CD14-positive monocyte (primary cell): ENCODE measurements around the gene FBXL20. TPM values are rescaled to one million over a fixed set of nuclear protein-coding genes. Genes with fewer than 3 reads are reported as not detected.

Source experiments
- DNase-seq, 3 donors: peaks; one replicate each; pipeline ENCODE4 v3.0.0-alpha.2; 2011 to 2022
- H2AFZ ChIP-seq: 2 replicates; pipeline ENCODE4 v1.6.0; 2012; ENCODE audit warnings: mild to moderate bottlenecking, low read depth, low read length, inconsistent platforms; ENCODE audit not compliant: insufficient read depth, poor library complexity, severe bottlenecking
- H3K27ac ChIP-seq, 2 donors: 1 replicate in 1 of 2; 2 replicates in 1 of 2; pipeline ENCODE4 v1.5.1; 2012 to 2013; ENCODE audit warnings: low read length in 2 of 2, control low read depth in 1 of 2, inconsistent platforms in 1 of 2, low read depth in 1 of 2, mild to moderate bottlenecking in 1 of 2
- H3K27me3 ChIP-seq, 2 donors: one replicate each; pipeline versions ENCODE4 v1.6.0 to v1.6.1; 2011 to 2013; ENCODE audit warnings: low read length in 2 of 2; ENCODE audit not compliant: control insufficient read depth in 2 of 2, insufficient read depth in 2 of 2
- H3K36me3 ChIP-seq, 2 donors: replicated peaks in 1 of 2; 1 replicate in 1 of 2; 2 replicates in 1 of 2; pipeline versions ENCODE4 v1.5.1 to v1.6.1; 2012 to 2013; ENCODE audit warnings: low read length in 2 of 2, control low read depth in 1 of 2, inconsistent platforms in 1 of 2, mild to moderate bottlenecking in 1 of 2; ENCODE audit not compliant: insufficient read depth in 2 of 2, control insufficient read depth in 1 of 2
- H3K4me1 ChIP-seq, 2 donors: 1 replicate in 1 of 2; 2 replicates in 1 of 2; pipeline versions ENCODE4 v1.5.1 to v1.6.1; 2012 to 2013; ENCODE audit warnings: low read length in 2 of 2, control low read depth in 1 of 2, inconsistent platforms in 1 of 2, mild to moderate bottlenecking in 1 of 2, moderate library complexity in 1 of 2; ENCODE audit not compliant: insufficient read depth in 2 of 2, control insufficient read depth in 1 of 2
- H3K4me2 ChIP-seq: replicated peaks from 2 replicates; pipeline ENCODE3; 2012; ENCODE audit warnings: low read length, moderate library complexity, mild to moderate bottlenecking; ENCODE audit not compliant: poor library complexity, severe bottlenecking; ENCODE audit errors: extremely low read depth
- H3K4me3 ChIP-seq, 3 experiments: fragments of 200-600 bp in 1 of 3; sonication (generic) in 1 of 3; replicated peaks in 1 of 3; 1 replicate in 2 of 3; 2 replicates in 1 of 3; pipeline ENCODE4 v1.5.1; 2011 to 2013; ENCODE audit warnings: low read length in 3 of 3, mild to moderate bottlenecking in 3 of 3, control low read depth in 2 of 3, low read depth in 2 of 3, inconsistent platforms in 1 of 3, moderate library complexity in 1 of 3
- H3K79me2 ChIP-seq: 2 replicates; pipeline ENCODE4 v1.6.0; 2012; ENCODE audit warnings: mild to moderate bottlenecking, control low read depth, inconsistent platforms, low read length, moderate library complexity; ENCODE audit not compliant: insufficient read depth
- H3K9ac ChIP-seq: 2 replicates; pipeline ENCODE4 v1.6.0; 2017; ENCODE audit warnings: low read length, mild to moderate bottlenecking; ENCODE audit not compliant: insufficient read depth, poor library complexity, severe bottlenecking
- H3K9me3 ChIP-seq, 2 donors: replicated peaks in 1 of 2; 1 replicate in 1 of 2; 2 replicates in 1 of 2; pipeline versions ENCODE4 v1.5.1 to v1.6.1; 2012 to 2013; ENCODE audit warnings: low read length in 2 of 2, control low read depth in 1 of 2; ENCODE audit not compliant: control insufficient read depth in 1 of 2, insufficient read depth in 1 of 2
- H4K20me1 ChIP-seq: 2 replicates; pipeline ENCODE4 v1.6.0; 2012; ENCODE audit warnings: mild to moderate bottlenecking, low read length, control low read depth, moderate library complexity; ENCODE audit not compliant: insufficient read depth
- H3K27ac Mint-ChIP-seq, 7 donors: one replicate each; pipeline ENCODE4 v1.8.0; 2020; ENCODE audit warnings: mild to moderate bottlenecking in 7 of 7, mixed read lengths in 7 of 7, moderate library complexity in 6 of 7, inconsistent platforms in 2 of 7
- H3K27me3 Mint-ChIP-seq, 3 donors: one replicate each; pipeline ENCODE4 v1.8.0; 2021 to 2022; ENCODE audit warnings: low read depth in 3 of 3, mild to moderate bottlenecking in 3 of 3, mixed read lengths in 3 of 3, moderate library complexity in 3 of 3, inconsistent platforms in 1 of 3
- H3K36me3 Mint-ChIP-seq, 2 donors: one replicate each; pipeline ENCODE4 v1.8.0; 2020; ENCODE audit warnings: mixed read lengths in 2 of 2, inconsistent platforms in 1 of 2, mild to moderate bottlenecking in 1 of 2
- H3K4me1 Mint-ChIP-seq: one replicate; pipeline ENCODE4 v1.8.0; 2020; ENCODE audit warnings: mild to moderate bottlenecking, mixed read lengths
- H3K4me3 Mint-ChIP-seq, 2 donors: one replicate each; pipeline ENCODE4 v1.8.0; 2020; ENCODE audit warnings: mild to moderate bottlenecking in 2 of 2, mixed read lengths in 2 of 2, moderate library complexity in 1 of 2
- H3K9me3 Mint-ChIP-seq, 7 donors: one replicate each; pipeline ENCODE4 v1.8.0; 2020 to 2022; ENCODE audit warnings: mixed read lengths in 7 of 7, mild to moderate bottlenecking in 6 of 7, moderate library complexity in 6 of 7, inconsistent platforms in 2 of 7
- WGBS: methylation state at CpG from one replicate; pipeline ENCODE4 v1.1.5; 2013; ENCODE audit warnings: missing lambda C conversion rate; ENCODE audit not compliant: insufficient coverage; 5-methylcytosine and 5-hydroxymethylcytosine counted together
- intact Hi-C, 2 donors: fragments of 100-400 bp; cut with micrococcal nuclease; formaldehyde crosslinking; loops; one replicate each; pipeline versions ENCODE4 v1.15.0 to v1.15.1; 2023
- polyA plus RNA-seq, 3 donors: library from polyadenylated mRNA; depleted of rRNA in 1 of 3; unstranded in 2 of 3; stranded (reverse) in 1 of 3; fragments of 300-500 nt in 2 of 3; fragments of >200 nt in 1 of 3; fragmentation: Illumina TruSeq in 2 of 3; gene quantifications; 1 replicate in 2 of 3; 2 replicates in 1 of 3; pipeline ENCODE4 v1.2.3, GENCODE V29; 2012 to 2021
- TF ChIP-seq, protein P1 (sequence below): fragments of 200-600 bp; IDR thresholded peaks from one replicate; pipeline ENCODE4 v1.8.0; 2022; ENCODE audit warnings: antibody characterized with exemption, mild to moderate bottlenecking

FBXL20 gene
- polyA plus RNA-seq, 3 donors = 4.0 to 7.7 (median 4.7) TPM

GRCh38 chr17:39364236-39365025 lies 37.0 kb downstream of the FBXL20 start:
- Histone ChIP-seq H4K20me1 (no peaks in the 10 kb centered on the region), H3K9ac (peak overlapping the region; percentile 54), H3K27ac (peak overlapping the region; percentile 74 to 81), H3K9me3 (no peaks in the 10 kb centered on the region), H3K79me2 (peaks cover 82% of the 10 kb centered on the region), H3K27me3 (no peaks in the 10 kb centered on the region), H3K4me3 (peak overlapping the region in 1 of 3 experiments; percentile 69), H2AFZ (peak overlapping the region; percentile 53), H3K4me2 (peak overlapping the region; percentile 69), H3K4me1 (peaks cover 64 to 69% of the 10 kb centered on the region in 2 donors), H3K36me3 (no peaks in the 10 kb centered on the region)
- H3K9me3 Mint-ChIP-seq = no peaks in the 10 kb centered on the region
- WGBS = 89% methylated on average over 2 of the region's 8 CpGs
- H3K27me3 Mint-ChIP-seq = no peaks in the 10 kb centered on the region
- peaks cover 2 to 9% of the 10 kb centered on the region in 2 donors for H3K36me3 Mint-ChIP-seq
- H3K4me1 Mint-ChIP-seq = peaks cover 54% of the 10 kb centered on the region
- peak overlapping the region; percentile 85 to 95 (median 94) for H3K27ac Mint-ChIP-seq
- peak overlapping the region; percentile 66 to 86 for H3K4me3 Mint-ChIP-seq
- TF ChIP-seq, protein P1, sequence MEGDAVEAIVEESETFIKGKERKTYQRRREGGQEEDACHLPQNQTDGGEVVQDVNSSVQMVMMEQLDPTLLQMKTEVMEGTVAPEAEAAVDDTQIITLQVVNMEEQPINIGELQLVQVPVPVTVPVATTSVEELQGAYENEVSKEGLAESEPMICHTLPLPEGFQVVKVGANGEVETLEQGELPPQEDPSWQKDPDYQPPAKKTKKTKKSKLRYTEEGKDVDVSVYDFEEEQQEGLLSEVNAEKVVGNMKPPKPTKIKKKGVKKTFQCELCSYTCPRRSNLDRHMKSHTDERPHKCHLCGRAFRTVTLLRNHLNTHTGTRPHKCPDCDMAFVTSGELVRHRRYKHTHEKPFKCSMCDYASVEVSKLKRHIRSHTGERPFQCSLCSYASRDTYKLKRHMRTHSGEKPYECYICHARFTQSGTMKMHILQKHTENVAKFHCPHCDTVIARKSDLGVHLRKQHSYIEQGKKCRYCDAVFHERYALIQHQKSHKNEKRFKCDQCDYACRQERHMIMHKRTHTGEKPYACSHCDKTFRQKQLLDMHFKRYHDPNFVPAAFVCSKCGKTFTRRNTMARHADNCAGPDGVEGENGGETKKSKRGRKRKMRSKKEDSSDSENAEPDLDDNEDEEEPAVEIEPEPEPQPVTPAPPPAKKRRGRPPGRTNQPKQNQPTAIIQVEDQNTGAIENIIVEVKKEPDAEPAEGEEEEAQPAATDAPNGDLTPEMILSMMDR = no peak
- DNase-seq = peak; percentile 34 to 62 (median 37)
- intact Hi-C loops = loop anchor here in 1 of 2 donors (1.0 kb wide), 1 partner anchor 38 kb away; no protein-coding TSS in a partner anchor

DNA sequence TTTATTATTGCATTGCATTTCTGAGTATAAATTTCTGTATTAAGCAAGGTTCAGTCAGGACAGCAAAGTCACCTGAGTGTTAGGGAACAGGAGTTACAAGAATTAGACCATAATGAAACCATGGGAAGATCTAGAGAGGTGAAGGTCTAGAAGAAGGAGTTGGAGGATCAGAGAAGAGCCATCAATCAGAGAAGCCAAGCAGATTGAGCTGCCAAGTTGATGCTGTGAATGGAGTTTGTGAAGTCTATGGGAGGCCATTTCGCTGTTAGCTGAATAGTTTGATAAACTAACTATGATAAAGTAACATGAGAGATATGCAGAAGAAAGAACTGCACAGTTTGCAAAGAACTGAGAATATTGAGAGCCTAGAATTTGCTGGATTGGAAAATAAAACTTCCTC lies 40.4 kb downstream of the FBXL20 start:
- H3K27ac Mint-ChIP-seq = peak overlapping the region in 5 of 7 donors; percentile 17 to 75 (median 29)

More for the DNA sequence above, 40.4 kb downstream of the FBXL20 start:
- Mint-ChIP-seq H3K4me1 (peaks cover 57% of the 10 kb centered on the region), H3K27me3 (no peaks in the 10 kb centered on the region), H3K4me3 (no peak overlapping the region), H3K36me3 (no peaks in the 10 kb centered on the region), H3K9me3 (peaks cover 0 to 2% (median 0%) of the 10 kb centered on the region in 7 donors)
- no peak overlapping the region for H3K9ac ChIP-seq
- WGBS = 100% methylated on average over 1 of the region's 1 CpG
- no peak overlapping the region for H3K4me2 ChIP-seq
- peaks cover 71% of the 10 kb centered on the region for H3K79me2 ChIP-seq
- no peak overlapping the region for H3K4me3 ChIP-seq
- no peaks in the 10 kb centered on the region for H3K36me3 ChIP-seq
- H3K27ac ChIP-seq = peak overlapping the region in 1 of 2 donors; percentile 53
- H2AFZ ChIP-seq = no peak overlapping the region
- H4K20me1 ChIP-seq = no peaks in the 10 kb centered on the region
- TF ChIP-seq, protein P1 = no peak
- H3K27me3 ChIP-seq = no peaks in the 10 kb centered on the region
- DNase-seq = no peak
- H3K9me3 ChIP-seq = no peaks in the 10 kb centered on the region
- H3K4me1 ChIP-seq = peaks cover 64 to 68% of the 10 kb centered on the region in 2 donors
- intact Hi-C loops = no loop called here
